Measurements from ENCODE around the gene LMTK3. TPM values are rescaled to one million over a fixed set of nuclear protein-coding genes. Genes with fewer than 3 reads are reported as not detected.
"Not testable (repeated sequence)": the region's sequence is repeated elsewhere in the genome, so short reads cannot be mapped to it uniquely, and the experiment has no call there.

LMTK3 gene
- total RNA-seq, 1 donor from 2014 or later: 21.3 TPM

DNA sequence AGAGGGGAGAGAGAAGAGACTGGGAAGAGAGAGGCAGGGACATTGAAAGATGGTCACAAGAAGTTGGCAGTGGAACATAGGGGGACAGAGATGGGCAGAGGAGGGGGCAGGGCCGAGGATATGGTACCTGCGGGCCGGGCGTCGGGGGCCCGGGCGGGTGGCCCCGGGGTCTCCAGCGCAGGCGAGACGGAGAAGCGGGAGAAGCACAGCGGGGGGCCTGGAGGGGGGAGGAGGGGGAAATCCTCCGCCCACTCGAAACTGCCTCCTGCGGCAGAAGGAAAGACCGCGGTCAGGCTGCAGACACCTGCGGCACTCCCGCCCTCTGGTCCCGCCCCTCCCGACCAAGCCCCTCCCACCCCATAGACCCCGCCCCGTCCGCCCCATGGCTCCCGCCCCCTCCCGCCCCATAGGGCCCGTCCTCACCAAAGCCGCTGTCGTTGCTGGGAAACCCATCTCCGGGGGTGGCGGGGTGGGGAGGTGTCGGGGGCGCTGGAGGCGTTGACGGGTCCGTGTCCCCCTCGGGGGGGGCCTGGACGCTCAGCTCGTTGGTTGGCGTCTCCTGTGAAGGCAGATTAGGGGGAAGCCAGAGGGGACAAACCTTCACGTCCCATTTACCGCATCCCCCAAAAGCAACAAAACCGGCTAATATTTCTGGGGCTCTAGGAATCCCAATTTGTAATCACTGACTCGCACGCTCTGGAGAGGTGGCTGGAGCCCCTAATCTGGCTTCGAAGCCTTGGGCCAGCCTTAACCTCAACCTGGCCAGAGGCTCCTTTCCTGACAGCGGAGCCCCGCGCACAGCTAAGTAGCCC lies 20.4 kb downstream of the LMTK3 start:
- TF ChIP-seq, protein P1, sequence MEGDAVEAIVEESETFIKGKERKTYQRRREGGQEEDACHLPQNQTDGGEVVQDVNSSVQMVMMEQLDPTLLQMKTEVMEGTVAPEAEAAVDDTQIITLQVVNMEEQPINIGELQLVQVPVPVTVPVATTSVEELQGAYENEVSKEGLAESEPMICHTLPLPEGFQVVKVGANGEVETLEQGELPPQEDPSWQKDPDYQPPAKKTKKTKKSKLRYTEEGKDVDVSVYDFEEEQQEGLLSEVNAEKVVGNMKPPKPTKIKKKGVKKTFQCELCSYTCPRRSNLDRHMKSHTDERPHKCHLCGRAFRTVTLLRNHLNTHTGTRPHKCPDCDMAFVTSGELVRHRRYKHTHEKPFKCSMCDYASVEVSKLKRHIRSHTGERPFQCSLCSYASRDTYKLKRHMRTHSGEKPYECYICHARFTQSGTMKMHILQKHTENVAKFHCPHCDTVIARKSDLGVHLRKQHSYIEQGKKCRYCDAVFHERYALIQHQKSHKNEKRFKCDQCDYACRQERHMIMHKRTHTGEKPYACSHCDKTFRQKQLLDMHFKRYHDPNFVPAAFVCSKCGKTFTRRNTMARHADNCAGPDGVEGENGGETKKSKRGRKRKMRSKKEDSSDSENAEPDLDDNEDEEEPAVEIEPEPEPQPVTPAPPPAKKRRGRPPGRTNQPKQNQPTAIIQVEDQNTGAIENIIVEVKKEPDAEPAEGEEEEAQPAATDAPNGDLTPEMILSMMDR (IDR thresholded peaks at IDR 0.05; ENCODE audit: unreplicated experiment): no peak
- Mint-ChIP-seq H3K9me3 (no peaks in the 10 kb centered on the region), H3K27me3 (ENCODE audit: low read depth) (peaks cover 7% of the 10 kb centered on the region), H3K27ac (peak overlapping the region; percentile 77), H3K4me1 (peaks cover 37% of the 10 kb centered on the region), H3K4me3 (peak overlapping the region; percentile 55), H3K36me3 (peaks cover 2% of the 10 kb centered on the region)
- no peak for DNase-seq (ENCODE audit: low spot score in 2 of 2, unreplicated experiment in 2 of 2)

DNA sequence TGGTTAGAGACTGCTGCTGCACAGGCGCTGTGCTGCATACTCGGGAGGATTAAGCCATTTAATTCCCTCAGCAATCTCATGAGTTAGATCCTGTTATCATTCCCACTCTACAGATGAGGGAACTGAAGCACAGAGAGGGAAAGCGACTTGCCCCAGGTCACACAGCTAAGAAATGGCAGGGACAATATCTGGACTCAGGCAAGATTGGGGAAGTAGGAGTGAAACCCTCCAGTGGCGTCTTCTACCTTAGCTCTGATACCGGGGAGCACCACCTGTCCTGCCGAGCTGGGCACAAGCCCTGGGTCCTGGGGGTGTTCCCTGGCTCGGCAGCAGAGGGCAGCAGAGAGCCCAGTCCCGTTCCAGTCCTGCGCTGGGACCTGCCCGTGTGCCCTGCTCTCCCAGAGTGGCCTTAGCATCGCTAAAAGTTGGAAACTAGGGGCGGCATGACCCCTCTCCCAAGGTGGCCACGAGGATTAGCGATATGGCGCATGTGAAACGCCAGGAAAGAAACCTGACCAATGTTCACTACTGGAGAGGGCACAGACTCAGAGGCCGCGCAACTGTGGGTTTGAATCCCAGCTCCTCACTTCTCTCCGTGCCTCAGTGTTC lies 21.9 kb downstream of the LMTK3 start:
- Mint-ChIP-seq H3K27me3 (ENCODE audit: low read depth) (peaks cover 7% of the 10 kb centered on the region), H3K4me3 (peak overlapping the region; percentile 13)
- peak; percentile 66 to 90 for DNase-seq (ENCODE audit: low spot score in 2 of 2, unreplicated experiment in 2 of 2)

DNA sequence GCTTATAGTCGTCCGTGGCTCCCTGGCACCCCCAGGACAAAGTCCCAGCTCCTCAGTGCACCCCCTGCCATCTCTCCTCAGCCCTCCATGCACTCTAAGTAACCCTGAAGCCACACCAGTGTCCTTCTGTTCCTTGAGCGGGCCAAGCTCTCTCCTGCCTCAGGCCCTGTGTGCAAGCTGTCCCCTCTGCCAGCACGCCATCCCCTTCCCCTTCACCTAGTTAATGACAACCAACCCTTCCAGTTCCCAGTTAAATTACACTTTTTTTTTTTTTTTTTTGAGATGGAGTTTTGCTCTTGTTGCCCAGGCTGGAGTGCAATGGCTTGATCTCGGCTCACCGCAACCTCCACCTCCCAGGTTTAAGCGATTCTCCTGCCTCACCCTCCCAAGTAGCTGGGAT lies 23.2 kb downstream of the LMTK3 start:
- not testable (repeated sequence) for H3K4me3 Mint-ChIP-seq; H3K27me3 Mint-ChIP-seq (ENCODE audit: low read depth); H3K36me3 Mint-ChIP-seq; H3K9me3 Mint-ChIP-seq; DNase-seq (ENCODE audit: low spot score in 2 of 2, unreplicated experiment in 2 of 2)
- H3K4me1 Mint-ChIP-seq: peaks cover 30% of the 10 kb centered on the region
- peak overlapping the region; percentile 66 for H3K27ac Mint-ChIP-seq

More for the DNA sequence above, 21.9 kb downstream of the LMTK3 start:
- Mint-ChIP-seq H3K9me3 (no peaks in the 10 kb centered on the region), H3K27ac (no peak overlapping the region), H3K36me3 (peaks cover 2% of the 10 kb centered on the region), H3K4me1 (peaks cover 29% of the 10 kb centered on the region)
- TF ChIP-seq, protein P1 (IDR thresholded peaks at IDR 0.05; ENCODE audit: unreplicated experiment): peak; percentile 87

DNA sequence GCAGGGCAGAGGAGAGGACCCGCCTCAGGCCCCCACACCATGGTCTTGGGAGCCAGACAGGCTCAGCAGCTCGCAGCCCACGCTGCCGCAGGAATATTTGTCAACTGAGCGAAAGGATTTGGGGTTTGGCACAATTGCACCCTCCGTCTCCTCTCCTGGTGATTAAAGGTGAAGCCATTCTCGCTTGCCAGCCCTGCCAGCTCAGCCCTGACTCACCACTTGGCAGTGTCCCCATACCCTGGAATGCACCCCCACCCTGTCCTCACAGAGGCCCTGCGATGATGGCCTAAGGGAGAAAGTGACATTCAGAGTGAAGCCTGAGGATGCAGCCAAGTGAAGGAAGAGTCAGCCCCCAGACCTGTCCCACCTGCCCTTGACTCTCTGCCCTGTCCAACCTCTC lies 23.7 kb downstream of the LMTK3 start:
- peaks cover 7% of the 10 kb centered on the region for H3K27me3 Mint-ChIP-seq (ENCODE audit: low read depth)
- H3K9me3 Mint-ChIP-seq: no peaks in the 10 kb centered on the region
- peaks cover 31% of the 10 kb centered on the region for H3K4me1 Mint-ChIP-seq
- peak overlapping the region; percentile 66 for H3K27ac Mint-ChIP-seq
- TF ChIP-seq, protein P1 (IDR thresholded peaks at IDR 0.05; ENCODE audit: unreplicated experiment): no peak
- DNase-seq (ENCODE audit: low spot score in 2 of 2, unreplicated experiment in 2 of 2): no peak
- H3K36me3 Mint-ChIP-seq: peaks cover 9% of the 10 kb centered on the region
- H3K4me3 Mint-ChIP-seq: no peak overlapping the region

DNA sequence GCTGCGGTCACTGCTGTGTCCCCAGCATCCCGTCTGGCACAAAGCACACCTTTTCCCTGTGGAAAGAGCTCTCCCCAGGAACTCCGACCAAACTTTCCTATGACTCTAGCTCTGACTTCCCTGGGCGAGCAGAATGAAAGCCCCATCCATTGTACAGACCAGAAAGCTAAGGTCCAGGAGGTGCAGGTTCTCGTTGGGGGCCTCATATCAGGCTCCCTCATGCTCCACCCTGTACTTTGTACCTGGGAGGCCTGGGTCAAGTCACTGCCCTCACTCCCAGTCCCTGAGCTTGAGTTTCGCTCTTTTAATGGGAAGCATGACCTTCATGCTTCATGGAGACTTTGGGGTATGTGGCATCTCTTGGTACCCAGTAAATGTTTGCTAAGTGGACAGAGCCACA lies 24.1 kb downstream of the LMTK3 start:
- Mint-ChIP-seq H3K9me3 (no peaks in the 10 kb centered on the region), H3K27ac (no peak overlapping the region), H3K4me3 (no peak overlapping the region), H3K27me3 (ENCODE audit: low read depth) (peaks cover 6% of the 10 kb centered on the region), H3K36me3 (peaks cover 9% of the 10 kb centered on the region), H3K4me1 (peaks cover 29% of the 10 kb centered on the region)
- DNase-seq (ENCODE audit: low spot score in 2 of 2, unreplicated experiment in 2 of 2): no peak
- TF ChIP-seq, protein P1 (IDR thresholded peaks at IDR 0.05; ENCODE audit: unreplicated experiment): no peak

DNA sequence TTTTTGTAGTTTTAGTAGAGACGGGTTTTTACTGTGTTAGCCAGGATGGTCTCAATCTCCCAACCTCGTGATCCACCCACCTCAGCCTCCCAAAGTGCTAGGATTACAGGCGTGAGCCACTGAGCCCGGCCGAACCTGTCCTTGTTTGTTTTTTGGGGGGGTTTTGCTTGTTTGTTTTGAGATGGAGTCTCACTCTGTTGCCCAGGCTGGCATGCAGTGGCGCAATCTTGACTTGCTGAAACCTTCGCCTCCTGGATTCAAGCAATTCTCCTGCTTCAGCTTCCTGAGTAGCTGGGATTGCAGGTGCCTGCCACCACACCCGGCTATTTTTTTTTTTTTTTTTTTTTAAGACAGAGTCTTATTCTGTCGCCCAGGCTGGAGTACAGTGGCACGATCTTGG lies 24.9 kb downstream of the LMTK3 start:
- H3K4me1 Mint-ChIP-seq: peaks cover 22% of the 10 kb centered on the region
- H3K4me3 Mint-ChIP-seq: not testable (repeated sequence)

More for the DNA sequence above, 24.9 kb downstream of the LMTK3 start:
- not testable (repeated sequence) for DNase-seq (ENCODE audit: low spot score in 2 of 2, unreplicated experiment in 2 of 2); H3K27ac Mint-ChIP-seq; H3K36me3 Mint-ChIP-seq; H3K9me3 Mint-ChIP-seq; H3K27me3 Mint-ChIP-seq (ENCODE audit: low read depth)

All from mesothelial cell of epicardium (in vitro differentiated cells).